ENCODE results near the gene POR. TPM values are rescaled to one million over a fixed set of nuclear protein-coding genes. Genes with fewer than 3 reads are reported as not detected.

POR gene
- polyA plus RNA-seq, 1 donor: 67.7 TPM

- Histone ChIP-seq H3K36me3 (ENCODE audit: control insufficient read depth, insufficient read depth, low read length) (no peaks in the 10 kb centered on the region), H3K27me3 (ENCODE audit: control insufficient read depth, insufficient read depth, low read length) (no peaks in the 10 kb centered on the region), H3K4me3 (ENCODE audit: low read length) (peak overlapping the region; percentile 94), H3K9me3 (ENCODE audit: control insufficient read depth, low read depth, low read length) (no peaks in the 10 kb centered on the region), H3K4me1 (ENCODE audit: control insufficient read depth, insufficient read depth, low read length) (peaks cover 10% of the 10 kb centered on the region), H3K27ac (ENCODE audit: low read length) (peak overlapping the region; percentile 60)
- WGBS (ENCODE audit: insufficient coverage, low lambda C conversion rate): no CpG with 5 or more reads among the region's 5 CpGs
- no peak for DNase-seq
Observed at GRCh38 chr7:75916259-75916658, 1.3 kb downstream of the POR start.

DNA sequence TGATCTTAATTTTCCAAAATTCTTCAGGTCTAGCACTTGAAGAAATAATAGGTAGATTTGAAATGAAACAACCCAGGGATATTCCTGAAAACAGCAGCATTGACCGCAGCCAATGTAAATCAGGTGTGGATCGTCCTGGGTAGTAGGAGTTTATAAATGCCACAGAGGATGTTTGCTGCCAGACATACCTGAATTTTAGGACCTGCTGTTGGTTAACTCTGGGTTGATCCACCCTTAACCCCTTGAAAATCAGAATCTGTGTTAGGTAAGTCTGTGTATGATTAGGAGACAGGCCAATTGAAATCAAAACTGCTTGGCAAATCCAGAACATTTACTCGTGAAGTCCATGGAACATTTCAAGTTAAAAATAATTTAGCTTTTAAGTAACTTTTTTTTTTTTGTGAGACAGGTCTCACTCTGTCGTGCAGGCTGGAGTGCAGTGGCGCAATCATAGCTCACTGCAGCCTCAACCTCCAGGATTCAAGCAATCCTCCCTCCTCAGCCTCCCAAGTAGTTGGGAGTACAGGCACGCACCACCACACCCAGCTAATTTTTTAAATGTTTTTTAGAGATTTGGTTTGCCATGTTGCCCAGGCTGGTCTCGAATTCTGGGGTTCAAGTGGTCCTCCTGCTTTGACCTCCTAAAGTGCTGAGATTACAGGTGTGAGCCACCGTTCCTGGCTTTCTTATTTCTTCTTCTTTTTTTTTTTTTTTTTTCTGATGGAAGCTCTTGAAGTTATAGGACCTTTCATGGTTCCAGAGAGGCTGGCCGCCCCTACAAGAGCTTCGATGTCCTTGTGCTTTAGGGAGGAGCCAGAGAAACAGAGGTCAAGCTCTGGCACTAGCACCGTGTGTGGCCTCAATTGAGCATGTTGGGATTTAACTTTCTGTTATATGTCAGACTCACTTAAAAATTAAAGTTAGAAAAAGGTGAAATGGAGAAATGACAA is 2.0 kb downstream of the POR start:
- no peaks in the 10 kb centered on the region for H3K9me3 ChIP-seq (ENCODE audit: control insufficient read depth, low read depth, low read length)

DNA sequence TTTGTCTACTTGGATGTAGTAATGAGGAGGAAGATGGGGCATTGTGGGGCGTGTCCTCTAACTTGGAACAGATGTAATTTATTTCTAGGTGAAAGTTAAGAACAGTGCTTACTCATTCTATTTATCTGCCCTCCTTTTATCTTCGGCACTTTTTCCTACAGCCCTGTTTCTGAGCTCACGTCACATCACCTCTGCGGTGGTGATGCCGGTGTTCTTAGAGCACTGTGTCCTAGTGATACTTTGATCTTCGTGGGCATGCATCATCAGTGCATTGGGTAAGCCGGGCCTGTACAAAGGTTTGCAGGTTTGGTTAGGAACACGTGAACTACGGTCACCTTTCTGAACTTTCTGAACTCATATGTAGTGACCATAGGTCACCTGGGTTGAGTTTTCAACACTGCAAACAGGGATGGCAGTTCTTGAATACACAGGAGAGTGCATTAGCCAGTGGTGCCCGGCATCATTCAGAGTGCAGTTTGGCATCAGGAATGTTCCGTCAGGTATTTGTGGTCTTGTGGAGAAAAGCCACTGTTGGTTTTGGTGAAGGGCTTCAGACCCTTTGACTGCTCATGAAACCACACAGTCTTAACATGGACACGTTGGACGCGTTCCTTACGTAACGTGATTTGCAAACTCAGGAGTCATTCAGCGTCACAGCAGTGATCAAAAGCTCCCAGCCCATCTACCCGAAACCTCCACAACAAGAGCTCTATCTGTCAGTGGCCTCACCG is 5.6 kb downstream of the POR start:
- no peaks in the 10 kb centered on the region for H3K9me3 ChIP-seq (ENCODE audit: control insufficient read depth, low read depth, low read length)
- peaks cover 4% of the 10 kb centered on the region for H3K4me1 ChIP-seq (ENCODE audit: control insufficient read depth, insufficient read depth, low read length)
- no peaks in the 10 kb centered on the region for H3K27me3 ChIP-seq (ENCODE audit: control insufficient read depth, insufficient read depth, low read length)
- peak overlapping the region; percentile 35 for H3K27ac ChIP-seq (ENCODE audit: low read length)
- no peaks in the 10 kb centered on the region for H3K36me3 ChIP-seq (ENCODE audit: control insufficient read depth, insufficient read depth, low read length)
- no CpG with 5 or more reads among the region's 19 CpGs for WGBS (ENCODE audit: insufficient coverage, low lambda C conversion rate)
- H3K4me3 ChIP-seq (ENCODE audit: low read length): no peak overlapping the region
- DNase-seq: peak; percentile 78 to 81

More for the DNA sequence above, 2.0 kb downstream of the POR start:
- no peak for DNase-seq
- Histone ChIP-seq H3K36me3 (ENCODE audit: control insufficient read depth, insufficient read depth, low read length) (no peaks in the 10 kb centered on the region), H3K4me3 (ENCODE audit: low read length) (no peak overlapping the region), H3K4me1 (ENCODE audit: control insufficient read depth, insufficient read depth, low read length) (peaks cover 10% of the 10 kb centered on the region), H3K27ac (ENCODE audit: low read length) (no peak overlapping the region), H3K27me3 (ENCODE audit: control insufficient read depth, insufficient read depth, low read length) (no peaks in the 10 kb centered on the region)
- 80% methylated on average over 1 of the region's 11 CpGs for WGBS (ENCODE audit: insufficient coverage, low lambda C conversion rate)

DNA sequence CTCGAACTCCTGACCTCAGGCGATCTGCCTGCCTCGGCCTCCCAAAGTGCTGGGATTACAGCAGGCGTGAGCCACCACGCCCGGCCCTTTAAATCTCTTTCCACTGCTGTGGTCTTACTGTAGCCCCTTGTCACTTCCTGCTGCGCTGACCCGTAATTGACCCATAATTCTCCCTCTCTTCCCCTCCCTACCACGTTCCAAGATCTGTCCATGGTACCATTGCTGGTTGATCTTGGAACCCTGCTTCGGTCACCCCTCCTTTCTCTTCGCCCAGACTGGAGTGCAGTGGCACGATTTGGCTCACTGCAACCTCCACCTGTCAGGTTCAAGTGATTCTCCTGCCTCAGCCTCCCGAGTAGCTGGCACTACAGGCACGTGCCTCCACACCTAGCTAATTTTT is 6.5 kb downstream of the POR start:
- Histone ChIP-seq H3K9me3 (ENCODE audit: control insufficient read depth, low read depth, low read length) (no peaks in the 10 kb centered on the region), H3K4me1 (ENCODE audit: control insufficient read depth, insufficient read depth, low read length) (peaks cover 4% of the 10 kb centered on the region), H3K27me3 (ENCODE audit: control insufficient read depth, insufficient read depth, low read length) (no peaks in the 10 kb centered on the region), H3K36me3 (ENCODE audit: control insufficient read depth, insufficient read depth, low read length) (no peaks in the 10 kb centered on the region), H3K27ac (ENCODE audit: low read length) (no peak overlapping the region), H3K4me3 (ENCODE audit: low read length) (no peak overlapping the region)
- WGBS (ENCODE audit: insufficient coverage, low lambda C conversion rate): 57% methylated on average over 4 of the region's 14 CpGs
- DNase-seq: no peak

- H3K27ac ChIP-seq (ENCODE audit: low read length): no peak overlapping the region
- no peaks in the 10 kb centered on the region for H3K27me3 ChIP-seq (ENCODE audit: control insufficient read depth, insufficient read depth, low read length)
- H3K4me1 ChIP-seq (ENCODE audit: control insufficient read depth, insufficient read depth, low read length): peaks cover 4% of the 10 kb centered on the region
- no peaks in the 10 kb centered on the region for H3K9me3 ChIP-seq (ENCODE audit: control insufficient read depth, low read depth, low read length)
- no peak overlapping the region for H3K4me3 ChIP-seq (ENCODE audit: low read length)
- H3K36me3 ChIP-seq (ENCODE audit: control insufficient read depth, insufficient read depth, low read length): no peaks in the 10 kb centered on the region
- no CpG with 5 or more reads among the region's 9 CpGs for WGBS (ENCODE audit: insufficient coverage, low lambda C conversion rate)
- no peak for DNase-seq
Observed at GRCh38 chr7:75922966-75923603, 8.1 kb downstream of the POR start.

DNA sequence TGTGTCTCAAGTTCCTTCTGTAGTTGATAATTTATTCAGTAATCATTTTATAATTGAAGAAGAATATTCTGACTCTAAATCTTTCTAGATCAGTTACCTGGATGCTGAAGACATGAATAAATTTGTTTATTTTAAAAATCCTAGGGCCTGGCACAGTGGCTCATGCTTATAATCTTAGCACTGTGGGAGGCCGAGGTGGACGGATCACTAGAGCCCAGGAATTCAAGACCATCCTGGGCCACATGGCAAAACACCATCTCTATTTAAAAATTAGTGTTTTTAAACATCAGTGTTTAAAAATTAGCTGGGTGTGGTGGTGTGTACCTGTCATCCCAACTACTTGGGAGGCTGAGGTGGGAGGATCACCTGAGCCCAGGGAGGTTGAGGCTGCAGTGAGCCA is 9.3 kb downstream of the POR start:
- Histone ChIP-seq H3K4me3 (ENCODE audit: low read length) (no peak overlapping the region), H3K27ac (ENCODE audit: low read length) (no peak overlapping the region), H3K27me3 (ENCODE audit: control insufficient read depth, insufficient read depth, low read length) (no peaks in the 10 kb centered on the region), H3K4me1 (ENCODE audit: control insufficient read depth, insufficient read depth, low read length) (peaks cover 4% of the 10 kb centered on the region), H3K9me3 (ENCODE audit: control insufficient read depth, low read depth, low read length) (no peaks in the 10 kb centered on the region), H3K36me3 (ENCODE audit: control insufficient read depth, insufficient read depth, low read length) (peaks cover 5% of the 10 kb centered on the region)
- no peak for DNase-seq
- no CpG with 5 or more reads among the region's 2 CpGs for WGBS (ENCODE audit: insufficient coverage, low lambda C conversion rate)

DNA sequence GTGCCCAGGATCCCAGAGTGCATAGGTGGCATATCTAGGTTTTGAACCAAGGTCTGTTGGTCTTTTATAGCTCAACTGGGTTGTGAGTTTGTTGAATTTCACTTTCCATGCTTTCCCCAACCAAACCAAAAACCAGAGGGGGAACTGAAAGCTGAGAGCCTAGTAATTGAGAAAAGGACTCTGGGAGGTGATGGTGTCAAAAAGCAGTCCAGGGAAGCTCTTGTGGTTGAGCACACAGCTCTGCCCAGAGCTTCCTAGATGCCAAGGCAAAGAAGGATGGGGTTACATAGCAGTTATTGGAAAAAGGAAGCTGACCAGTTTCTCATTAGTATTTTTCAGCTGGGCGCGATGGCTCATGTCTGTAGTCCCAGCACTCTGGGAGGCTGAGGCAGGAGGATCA is 9.9 kb downstream of the POR start:
- H3K27ac ChIP-seq (ENCODE audit: low read length): no peak overlapping the region
- no peaks in the 10 kb centered on the region for H3K27me3 ChIP-seq (ENCODE audit: control insufficient read depth, insufficient read depth, low read length)
- DNase-seq: no peak
- no peak overlapping the region for H3K4me3 ChIP-seq (ENCODE audit: low read length)
- no CpG with 5 or more reads among the region's 2 CpGs for WGBS (ENCODE audit: insufficient coverage, low lambda C conversion rate)
- peaks cover 9% of the 10 kb centered on the region for H3K36me3 ChIP-seq (ENCODE audit: control insufficient read depth, insufficient read depth, low read length)
- H3K9me3 ChIP-seq (ENCODE audit: control insufficient read depth, low read depth, low read length): no peaks in the 10 kb centered on the region
- H3K4me1 ChIP-seq (ENCODE audit: control insufficient read depth, insufficient read depth, low read length): peaks cover 4% of the 10 kb centered on the region

GRCh38 chr7:75925717-75926435 is 10.9 kb downstream of the POR start:
- no peaks in the 10 kb centered on the region for H3K27me3 ChIP-seq (ENCODE audit: control insufficient read depth, insufficient read depth, low read length)
- H3K27ac ChIP-seq (ENCODE audit: low read length): no peak overlapping the region
- WGBS (ENCODE audit: insufficient coverage, low lambda C conversion rate): 74% methylated on average over 3 of the region's 10 CpGs
- H3K4me3 ChIP-seq (ENCODE audit: low read length): no peak overlapping the region
- DNase-seq: no peak
- peaks cover 1% of the 10 kb centered on the region for H3K4me1 ChIP-seq (ENCODE audit: control insufficient read depth, insufficient read depth, low read length)
- no peaks in the 10 kb centered on the region for H3K9me3 ChIP-seq (ENCODE audit: control insufficient read depth, low read depth, low read length)
- H3K36me3 ChIP-seq (ENCODE audit: control insufficient read depth, insufficient read depth, low read length): peaks cover 9% of the 10 kb centered on the region

GRCh38 chr7:75928568-75928914 is 13.6 kb downstream of the POR start:
- Histone ChIP-seq H3K27ac (ENCODE audit: low read length) (no peak overlapping the region), H3K27me3 (ENCODE audit: control insufficient read depth, insufficient read depth, low read length) (no peaks in the 10 kb centered on the region), H3K36me3 (ENCODE audit: control insufficient read depth, insufficient read depth, low read length) (peaks cover 9% of the 10 kb centered on the region), H3K9me3 (ENCODE audit: control insufficient read depth, low read depth, low read length) (no peaks in the 10 kb centered on the region), H3K4me3 (ENCODE audit: low read length) (no peak overlapping the region), H3K4me1 (ENCODE audit: control insufficient read depth, insufficient read depth, low read length) (no peaks in the 10 kb centered on the region)
- no peak for DNase-seq
- WGBS (ENCODE audit: insufficient coverage, low lambda C conversion rate): no CpG with 5 or more reads among the region's 4 CpGs

DNA sequence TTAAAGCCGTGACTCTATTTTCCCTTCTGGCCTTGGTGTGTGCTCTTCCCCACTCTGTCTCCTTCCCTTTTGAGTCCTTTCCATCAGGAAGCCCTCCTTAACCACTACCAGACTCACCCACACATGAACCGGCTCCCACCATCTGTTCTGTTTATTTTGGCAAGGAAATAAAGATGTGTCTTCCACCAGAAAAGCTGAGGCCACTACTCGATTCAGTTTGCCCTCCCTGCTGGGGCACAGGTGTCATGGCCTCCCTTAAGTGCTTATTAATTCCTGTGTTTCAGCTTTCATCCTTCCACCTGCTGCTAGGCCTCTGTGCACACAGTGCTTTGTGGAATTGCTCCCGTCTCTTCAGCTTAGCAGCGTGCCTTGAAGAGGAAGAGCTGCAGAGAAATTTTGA is 16.7 kb downstream of the POR start:
- Histone ChIP-seq H3K9me3 (ENCODE audit: control insufficient read depth, low read depth, low read length) (peaks cover 4% of the 10 kb centered on the region), H3K27ac (ENCODE audit: low read length) (no peak overlapping the region), H3K4me3 (ENCODE audit: low read length) (no peak overlapping the region), H3K27me3 (ENCODE audit: control insufficient read depth, insufficient read depth, low read length) (no peaks in the 10 kb centered on the region), H3K36me3 (ENCODE audit: control insufficient read depth, insufficient read depth, low read length) (peaks cover 11% of the 10 kb centered on the region), H3K4me1 (ENCODE audit: control insufficient read depth, insufficient read depth, low read length) (no peaks in the 10 kb centered on the region)
- DNase-seq: no peak
- 80% methylated on average over 1 of the region's 5 CpGs for WGBS (ENCODE audit: insufficient coverage, low lambda C conversion rate)
